ENCODE measurements around the gene TOM1L2. TPM values are rescaled to one million over a fixed set of nuclear protein-coding genes. Genes with fewer than 3 reads are reported as not detected.

The TOM1L2 gene
- total RNA-seq, 1 donor: 34.1 TPM

DNA sequence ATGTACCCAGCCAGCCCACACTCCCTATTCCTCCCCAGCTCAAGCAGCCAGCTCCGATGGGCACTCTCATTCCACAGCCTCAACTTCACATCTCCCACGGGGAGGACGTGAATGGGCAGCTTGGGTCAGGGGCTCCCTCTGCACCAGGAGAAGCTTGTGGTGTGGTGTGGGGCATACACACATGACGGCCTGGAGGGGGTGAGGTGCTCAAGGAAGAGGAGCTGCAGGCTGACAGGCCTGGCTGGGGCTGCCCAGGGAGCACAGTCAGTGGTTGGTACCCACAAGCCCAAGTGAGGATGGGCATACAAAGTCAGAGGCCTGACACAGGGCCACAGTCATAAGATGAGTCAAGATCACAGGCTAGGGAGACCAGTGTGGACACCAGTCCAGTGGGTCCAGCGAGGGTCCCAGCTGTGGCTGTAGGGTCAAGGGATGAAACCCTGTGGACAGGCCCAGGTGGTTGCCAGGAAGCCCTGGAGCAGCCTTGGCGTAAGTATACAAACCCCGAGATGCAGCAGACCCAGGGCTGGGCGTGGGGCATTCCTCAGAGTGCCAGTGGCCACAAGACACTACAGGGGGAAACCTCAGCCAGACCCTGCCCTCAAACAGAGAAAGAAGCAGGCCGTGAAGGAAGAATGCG lies 4.9 kb upstream of the TOM1L2 start:
- no peak overlapping the region for H3K4me3 ChIP-seq (ENCODE audit: low read depth, low read length)
- TF ChIP-seq, protein P1, sequence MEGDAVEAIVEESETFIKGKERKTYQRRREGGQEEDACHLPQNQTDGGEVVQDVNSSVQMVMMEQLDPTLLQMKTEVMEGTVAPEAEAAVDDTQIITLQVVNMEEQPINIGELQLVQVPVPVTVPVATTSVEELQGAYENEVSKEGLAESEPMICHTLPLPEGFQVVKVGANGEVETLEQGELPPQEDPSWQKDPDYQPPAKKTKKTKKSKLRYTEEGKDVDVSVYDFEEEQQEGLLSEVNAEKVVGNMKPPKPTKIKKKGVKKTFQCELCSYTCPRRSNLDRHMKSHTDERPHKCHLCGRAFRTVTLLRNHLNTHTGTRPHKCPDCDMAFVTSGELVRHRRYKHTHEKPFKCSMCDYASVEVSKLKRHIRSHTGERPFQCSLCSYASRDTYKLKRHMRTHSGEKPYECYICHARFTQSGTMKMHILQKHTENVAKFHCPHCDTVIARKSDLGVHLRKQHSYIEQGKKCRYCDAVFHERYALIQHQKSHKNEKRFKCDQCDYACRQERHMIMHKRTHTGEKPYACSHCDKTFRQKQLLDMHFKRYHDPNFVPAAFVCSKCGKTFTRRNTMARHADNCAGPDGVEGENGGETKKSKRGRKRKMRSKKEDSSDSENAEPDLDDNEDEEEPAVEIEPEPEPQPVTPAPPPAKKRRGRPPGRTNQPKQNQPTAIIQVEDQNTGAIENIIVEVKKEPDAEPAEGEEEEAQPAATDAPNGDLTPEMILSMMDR (IDR thresholded peaks at IDR 0.05; ENCODE audit: insufficient read depth, low read depth, low read length): no peak
- no peak for DNase-seq (ENCODE audit: low read depth)

DNA sequence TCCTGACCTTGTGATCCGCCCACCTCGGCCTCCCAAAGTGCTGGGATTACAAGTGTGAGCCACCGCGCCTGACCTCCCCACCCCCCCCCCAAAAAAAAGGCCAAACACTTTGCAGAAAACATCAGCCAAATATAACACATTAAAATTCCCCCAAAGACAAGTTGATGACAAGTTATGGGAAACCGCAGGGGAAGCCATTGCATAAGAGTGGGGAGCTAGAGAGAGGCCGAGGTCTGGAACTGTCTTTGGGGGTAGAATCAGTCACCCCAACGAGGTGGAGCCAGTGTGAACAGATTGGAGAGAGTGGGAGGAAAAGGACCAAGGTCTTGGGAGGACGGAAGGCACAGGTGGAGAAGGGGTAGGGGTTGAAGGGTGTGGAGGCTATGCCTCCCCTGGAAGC lies 3.2 kb upstream of the TOM1L2 start:
- TF ChIP-seq, protein P1 (IDR thresholded peaks at IDR 0.05; ENCODE audit: insufficient read depth, low read depth, low read length): no peak
- DNase-seq (ENCODE audit: low read depth): no peak
- no peak overlapping the region for H3K4me3 ChIP-seq (ENCODE audit: low read depth, low read length)

DNA sequence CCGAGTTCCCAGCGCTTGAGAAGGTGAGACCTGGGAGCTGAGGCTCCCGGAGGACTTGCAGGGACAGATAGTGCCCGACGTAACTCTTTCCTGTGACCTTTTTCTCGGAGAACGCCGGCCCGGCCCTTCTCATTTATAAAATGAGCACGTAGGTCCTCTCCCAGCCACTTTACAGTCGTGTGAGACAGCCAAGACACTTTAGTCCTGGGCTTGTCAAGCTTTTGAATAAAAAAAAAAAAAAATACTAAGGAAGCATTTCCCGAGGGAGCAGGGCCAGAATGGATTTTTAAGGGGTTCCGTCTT lies 703 bp upstream of the TOM1L2 start:
- no peak for DNase-seq (ENCODE audit: low read depth)
- H3K4me3 ChIP-seq (ENCODE audit: low read depth, low read length): peak overlapping the region; percentile 61
- TF ChIP-seq, protein P1 (IDR thresholded peaks at IDR 0.05; ENCODE audit: insufficient read depth, low read depth, low read length): no peak

DNA sequence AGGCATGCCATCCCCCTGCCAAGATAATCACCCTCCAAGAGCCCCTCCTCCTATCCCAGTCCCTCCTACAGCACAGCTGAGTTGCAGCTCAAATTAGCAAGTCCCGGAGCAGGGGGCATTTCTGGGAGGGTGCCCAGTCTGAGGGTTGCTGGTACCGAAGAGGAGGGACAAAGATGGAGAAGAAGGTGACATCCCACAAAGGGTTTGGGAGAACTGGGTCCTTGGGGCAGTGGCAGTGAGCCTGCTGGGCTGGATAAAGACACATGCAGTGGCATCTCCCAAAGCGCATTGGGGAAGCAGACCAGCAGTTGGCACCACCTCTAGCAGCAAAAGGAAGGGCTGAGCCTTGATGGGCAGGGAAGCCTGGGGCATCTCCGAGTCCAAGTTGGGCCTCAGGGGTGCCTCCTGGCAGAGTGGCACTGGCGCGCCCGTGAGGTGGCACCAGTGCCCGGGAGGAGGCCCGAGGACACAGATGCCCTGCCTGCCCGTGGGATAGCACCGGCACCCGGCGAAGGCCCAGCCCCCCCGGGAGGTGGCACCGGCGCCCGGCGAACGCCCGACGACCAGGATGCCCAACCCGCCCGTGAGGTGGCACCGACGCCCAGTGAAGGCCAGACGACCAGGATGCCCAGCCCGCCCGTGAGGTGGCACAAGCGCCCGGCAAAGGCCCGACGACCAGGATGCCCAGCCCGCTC lies 622 bp downstream of the TOM1L2 start:
- peak overlapping the region; percentile 82 for H3K4me3 ChIP-seq (ENCODE audit: low read depth, low read length)
- peak; percentile 17 for DNase-seq (ENCODE audit: low read depth)

DNA sequence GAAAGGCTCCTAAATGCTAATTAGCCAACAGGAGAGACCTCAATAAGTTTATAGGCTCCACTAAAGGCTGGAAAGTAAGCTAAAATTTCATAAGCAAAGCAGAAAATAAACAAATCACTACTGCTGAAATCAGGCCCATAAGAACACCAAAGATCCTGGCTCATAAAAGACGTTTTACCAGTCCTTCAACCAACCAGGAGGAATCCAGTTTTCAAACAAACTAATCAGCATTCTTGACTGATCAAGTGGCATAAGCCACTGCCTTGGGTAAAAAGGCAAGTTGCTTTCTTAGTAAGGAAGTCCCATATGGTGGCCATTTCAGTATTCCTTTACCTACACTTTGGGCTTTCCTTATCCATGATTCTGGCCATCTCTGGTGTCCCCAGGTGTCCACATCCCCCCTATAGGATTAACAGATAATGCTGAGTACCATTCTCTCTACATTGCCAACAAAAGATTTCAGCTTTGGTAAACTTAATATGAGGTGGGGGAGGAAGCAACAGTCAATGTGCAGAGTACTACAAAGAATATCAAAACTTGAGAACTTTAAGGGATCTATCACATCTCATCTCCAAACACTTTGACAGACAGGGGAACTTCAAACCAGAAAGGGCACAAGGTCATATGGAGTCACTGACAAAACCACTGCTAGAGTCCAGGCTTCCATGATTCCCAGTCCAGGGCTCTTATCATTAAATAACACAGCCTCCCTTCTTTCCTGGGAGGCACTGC lies 1.3 kb downstream of the TOM1L2 start:
- TF ChIP-seq, protein P1 (IDR thresholded peaks at IDR 0.05; ENCODE audit: insufficient read depth, low read depth, low read length): no peak
- DNase-seq (ENCODE audit: low read depth): peak; percentile 61
- H3K4me3 ChIP-seq (ENCODE audit: low read depth, low read length): peak overlapping the region; percentile 82

More for the DNA sequence above, 622 bp downstream of the TOM1L2 start:
- TF ChIP-seq, protein P1 (IDR thresholded peaks at IDR 0.05; ENCODE audit: insufficient read depth, low read depth, low read length): no peak

DNA sequence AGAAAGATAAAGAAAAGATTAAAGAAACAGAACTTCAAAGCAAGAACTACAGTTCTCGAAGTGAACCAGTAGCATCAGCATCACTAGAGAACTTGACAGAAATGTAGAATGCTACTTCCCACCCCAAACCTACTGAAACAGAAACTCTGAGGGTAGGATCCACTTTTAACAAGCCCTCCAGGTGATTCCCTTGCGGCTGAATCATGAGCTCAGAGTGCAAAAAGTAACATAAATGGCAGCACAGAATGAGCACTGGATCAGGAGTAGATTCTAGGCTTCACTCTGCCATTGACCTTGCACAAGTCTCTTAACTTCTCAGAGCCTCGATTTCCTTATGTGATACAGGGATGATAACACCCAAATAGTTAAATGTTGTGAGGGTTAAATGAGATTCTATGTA lies 5.8 kb downstream of the TOM1L2 start:
- no peak for DNase-seq (ENCODE audit: low read depth)
- no peak overlapping the region for H3K4me3 ChIP-seq (ENCODE audit: low read depth, low read length)

More for the DNA sequence above, 5.8 kb downstream of the TOM1L2 start:
- TF ChIP-seq, protein P1 (IDR thresholded peaks at IDR 0.05; ENCODE audit: insufficient read depth, low read depth, low read length): no peak
